Endodermal cell (in vitro differentiated cells): ENCODE data around the gene POU2AF1. TPM values are rescaled to one million over a fixed set of nuclear protein-coding genes. Genes with fewer than 3 reads are reported as not detected.
A peak's percentile ranks its signal among the peaks of the same experiment; 100 is the strongest.

ENCODE experiments used
- DNase-seq: peaks from one replicate; pipeline ENCODE4 v3.0.0-alpha.2; 2017
- H3K27ac ChIP-seq: 2 replicates; pipeline ENCODE4 v1.5.1; 2013; ENCODE audit warnings: mild to moderate bottlenecking, low read depth, low read length, moderate library complexity
- H3K27me3 ChIP-seq: 2 replicates; pipeline ENCODE4 v1.6.1; 2013; ENCODE audit warnings: mild to moderate bottlenecking, low read length, moderate library complexity; ENCODE audit not compliant: insufficient read depth, control insufficient read depth, poor library complexity, severe bottlenecking
- H3K36me3 ChIP-seq: 2 replicates; pipeline ENCODE4 v1.7.0; 2013; ENCODE audit warnings: mild to moderate bottlenecking, low read length, moderate library complexity; ENCODE audit not compliant: control insufficient read depth, insufficient read depth
- H3K4me1 ChIP-seq: one replicate; pipeline ENCODE4 v1.7.0; 2013; ENCODE audit warnings: low read length; ENCODE audit not compliant: control insufficient read depth, insufficient read depth
- H3K4me3 ChIP-seq: 2 replicates; pipeline ENCODE4 v1.5.1; 2013; ENCODE audit warnings: mild to moderate bottlenecking, low read length, moderate library complexity
- H3K9ac ChIP-seq: 2 replicates; pipeline ENCODE4 v1.6.1; 2013; ENCODE audit warnings: mild to moderate bottlenecking, low read length, moderate library complexity; ENCODE audit not compliant: poor library complexity, severe bottlenecking; ENCODE audit errors: extremely low read depth
- H3K9me3 ChIP-seq: 2 replicates; pipeline ENCODE4 v1.6.1; 2013; ENCODE audit warnings: mild to moderate bottlenecking, low read length, moderate library complexity; ENCODE audit not compliant: control insufficient read depth
- H3K27ac Mint-ChIP-seq: 2 replicates; pipeline ENCODE4 v1.8.0; 2020; ENCODE audit warnings: mixed read lengths
- H3K27me3 Mint-ChIP-seq: 2 replicates; pipeline ENCODE4 v1.8.0; 2021; ENCODE audit warnings: mild to moderate bottlenecking, mixed read lengths; ENCODE audit not compliant: insufficient read depth
- H3K36me3 Mint-ChIP-seq: 2 replicates; pipeline ENCODE4 v1.8.0; 2020; ENCODE audit warnings: low read depth, mixed read lengths
- H3K4me1 Mint-ChIP-seq: 2 replicates; pipeline ENCODE4 v1.8.0; 2020; ENCODE audit warnings: mixed read lengths
- H3K4me3 Mint-ChIP-seq: 2 replicates; pipeline ENCODE4 v1.8.0; 2020; ENCODE audit warnings: mild to moderate bottlenecking, moderate library complexity, mixed read lengths
- H3K9me3 Mint-ChIP-seq: 2 replicates; pipeline ENCODE4 v1.8.0; 2020; ENCODE audit warnings: mild to moderate bottlenecking, mixed read lengths
- CTCF ChIP-seq: fragments of 200-600 bp; sonication (generic); conservative IDR thresholded peaks from 2 replicates; pipeline ENCODE4 v1.5.0; 2021; ENCODE audit warnings: antibody characterized with exemption, mild to moderate bottlenecking
- WGBS, 2 experiments: methylation state at CpG; one replicate each; pipeline versions ENCODE4 v1.1.5 to v1.1.7; 2013; ENCODE audit warnings: missing lambda C conversion rate in 2 of 2, mixed read lengths in 1 of 2; ENCODE audit not compliant: insufficient coverage in 1 of 2, insufficient read length in 1 of 2; 5-methylcytosine and 5-hydroxymethylcytosine counted together
- total RNA-seq, 2 donors: library from RNA; stranded (reverse); fragmentation: NEBNext Ultra II Directional in 1 of 2; extraction: Animal tissue kit (Norgen Biotek cat#: 25700) in 1 of 2; gene quantifications; 2 replicates in 1 of 2; 3 replicates in 1 of 2; pipeline ENCODE4 v1.2.1, GENCODE V29; 2021

The POU2AF1 gene
- total RNA-seq, 2 donors from 2014 or later, result 0.46 to 0.77 TPM

GRCh38 chr11:111334532-111335502 is 44.3 kb downstream of the POU2AF1 start:
- H3K27ac ChIP-seq, result no peak overlapping the region

DNA sequence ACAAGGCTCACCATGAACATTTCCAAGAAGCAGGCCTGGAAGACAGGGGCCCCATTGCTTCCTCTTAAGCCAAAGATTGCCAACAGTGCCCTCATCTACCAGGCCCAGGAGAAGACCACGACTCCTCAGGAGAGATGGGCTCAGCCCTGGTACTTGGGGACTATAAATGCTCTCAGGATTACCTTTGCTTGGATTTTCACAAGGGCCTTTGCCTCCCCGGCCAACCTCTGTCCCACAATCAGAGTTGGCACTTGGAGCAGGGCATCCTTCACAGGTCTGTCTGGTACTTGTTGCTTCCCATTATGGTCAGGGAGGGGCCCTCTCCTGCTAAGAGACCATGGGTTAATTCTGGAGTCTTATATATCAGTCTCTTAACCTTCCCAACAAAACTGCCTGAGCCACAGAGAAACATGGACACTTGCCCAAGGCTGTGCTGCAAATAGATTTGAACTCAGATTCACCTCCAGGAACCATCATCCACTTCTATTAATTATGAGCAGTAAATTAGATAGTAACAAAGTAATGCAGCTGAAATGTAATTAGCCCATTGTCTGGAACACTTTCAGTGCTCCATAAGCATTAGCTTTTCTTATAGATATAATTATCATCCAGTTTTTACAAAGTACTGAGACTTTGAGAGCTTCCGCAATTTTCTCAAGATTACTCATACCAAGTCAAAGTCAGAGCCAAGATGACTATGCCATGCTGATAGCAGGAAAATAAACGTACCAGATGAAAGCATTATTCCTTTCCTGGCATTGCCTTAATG is 47.2 kb downstream of the POU2AF1 start:
- Histone ChIP-seq H3K4me1 (peaks cover 25% of the 10 kb centered on the region), H3K27ac (no peak overlapping the region), H3K36me3 (no peaks in the 10 kb centered on the region), H3K9me3 (no peaks in the 10 kb centered on the region), H3K4me3 (no peak overlapping the region), H3K27me3 (peaks cover 25% of the 10 kb centered on the region), H3K9ac (no peak overlapping the region)
- no peaks in the 10 kb centered on the region for H3K9me3 Mint-ChIP-seq
- WGBS, 2 experiments, result 92 to 100% methylated on average over 4 of the region's 4 CpGs
- H3K27ac Mint-ChIP-seq, result no peak overlapping the region
- no peak overlapping the region for H3K4me3 Mint-ChIP-seq
- no peaks in the 10 kb centered on the region for H3K36me3 Mint-ChIP-seq
- TF ChIP-seq CTCF, result no peak
- peaks cover 33% of the 10 kb centered on the region for H3K4me1 Mint-ChIP-seq
- peaks cover 46% of the 10 kb centered on the region for H3K27me3 Mint-ChIP-seq
- DNase-seq, result no peak

More at GRCh38 chr11:111334532-111335502, 44.3 kb downstream of the POU2AF1 start:
- peak; percentile 54 for DNase-seq
- Mint-ChIP-seq H3K4me3 (no peak overlapping the region), H3K27me3 (peaks cover 44% of the 10 kb centered on the region), H3K36me3 (no peaks in the 10 kb centered on the region), H3K27ac (no peak overlapping the region), H3K9me3 (peaks cover 5% of the 10 kb centered on the region), H3K4me1 (peaks cover 35% of the 10 kb centered on the region)
- TF ChIP-seq CTCF, result no peak
- no peak overlapping the region for H3K9ac ChIP-seq
- H3K4me3 ChIP-seq, result no peak overlapping the region
- peaks cover 18% of the 10 kb centered on the region for H3K4me1 ChIP-seq
- WGBS, 2 experiments, result 80 to 86% methylated on average over 4 to 9 of the region's 9 CpGs
- peaks cover 5% of the 10 kb centered on the region for H3K9me3 ChIP-seq
- peaks cover 25% of the 10 kb centered on the region for H3K27me3 ChIP-seq
- H3K36me3 ChIP-seq, result no peaks in the 10 kb centered on the region

DNA sequence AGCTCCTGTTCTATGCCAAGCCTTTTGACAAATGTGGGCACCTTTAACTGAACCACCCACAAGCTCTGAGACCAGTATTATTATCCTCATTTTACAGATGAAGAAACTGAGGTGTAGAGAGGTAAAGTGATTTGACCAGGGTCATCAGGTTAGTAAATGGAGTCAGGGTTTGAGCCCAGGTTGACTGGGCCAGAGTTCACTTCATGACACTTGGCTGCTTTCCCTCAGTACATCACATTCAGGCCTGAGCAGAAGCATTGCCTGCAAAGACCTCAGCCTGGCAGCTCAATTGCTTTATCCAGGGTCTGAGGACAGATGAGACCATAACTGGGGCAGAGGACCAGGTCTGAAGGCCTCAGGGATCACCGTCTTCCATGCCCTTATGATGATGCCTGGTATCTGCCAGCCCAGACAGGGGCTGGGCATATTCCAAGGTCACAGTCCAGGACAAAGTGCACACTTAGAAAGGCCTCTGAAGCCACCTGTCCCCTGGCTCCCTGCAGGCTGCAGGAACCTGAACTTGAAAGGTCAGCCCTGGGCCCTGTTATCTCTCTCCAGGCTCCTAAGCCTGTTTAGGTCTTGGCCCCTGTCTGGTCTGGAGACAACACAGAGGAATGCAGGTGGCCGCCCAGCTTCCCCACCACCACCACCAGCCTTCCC is 48.7 kb downstream of the POU2AF1 start:
- Mint-ChIP-seq H3K9me3 (no peaks in the 10 kb centered on the region), H3K27ac (no peak overlapping the region), H3K4me1 (peaks cover 23% of the 10 kb centered on the region), H3K36me3 (no peaks in the 10 kb centered on the region), H3K4me3 (no peak overlapping the region), H3K27me3 (peaks cover 46% of the 10 kb centered on the region)
- Histone ChIP-seq H3K4me3 (no peak overlapping the region), H3K4me1 (peaks cover 27% of the 10 kb centered on the region), H3K36me3 (no peaks in the 10 kb centered on the region), H3K9me3 (no peaks in the 10 kb centered on the region), H3K27ac (no peak overlapping the region), H3K27me3 (peaks cover 17% of the 10 kb centered on the region), H3K9ac (no peak overlapping the region)
- no peak for TF ChIP-seq CTCF
- WGBS, 2 experiments, result 95% methylated on average over 1 of the region's 2 CpGs; no CpG with 5 or more reads in 1 of the 2 experiments
- no peak for DNase-seq
